Prostate gland (tissue), 2 donors: ENCODE measurements around the gene OTUD4. TPM values are rescaled to one million over a fixed set of nuclear protein-coding genes. Genes with fewer than 3 reads are reported as not detected.

Experiments used
- DNase-seq: peaks from one replicate; pipeline ENCODE4 v3.0.0-alpha.2; 2019; ENCODE audit warnings: low spot score
- H3K27ac ChIP-seq, 2 donors: fragments of 200-600 bp; sonication (generic); 2 replicates each; pipeline ENCODE4 v1.5.1; 2017 to 2019
- H3K27me3 ChIP-seq: fragments of 200-600 bp; sonication (generic); replicated peaks from 2 replicates; pipeline ENCODE4 v1.5.1; 2019; ENCODE audit not compliant: insufficient read depth
- H3K36me3 ChIP-seq, 2 donors: fragments of 200-600 bp; sonication (generic); 1 replicate in 1 of 2; 2 replicates in 1 of 2; pipeline versions ENCODE4 v1.5.1 to v1.8.1; 2017 to 2019
- H3K4me1 ChIP-seq: fragments of 200-600 bp; sonication (generic); replicated peaks from 2 replicates; pipeline ENCODE4 v1.5.1; 2019
- H3K4me3 ChIP-seq, 2 donors: fragments of 200-600 bp; sonication (generic); 2 replicates each; pipeline ENCODE4 v1.5.1; 2017 to 2019
- H3K9me3 ChIP-seq: fragments of 200-600 bp; sonication (generic); 2 replicates; pipeline ENCODE4 v1.5.1; 2017
- CTCF ChIP-seq, 4 experiments: fragments of 200-600 bp in 2 of 4; fragments of 450-650 bp in 2 of 4; sonication (generic) in 2 of 4; IDR thresholded peaks; 1 replicate in 3 of 4; 2 replicates in 1 of 4; pipeline ENCODE4 v1.5.1; 2016 to 2019; ENCODE audit warnings: antibody characterized with exemption in 4 of 4, mild to moderate bottlenecking in 2 of 4, moderate library complexity in 2 of 4
- POLR2A ChIP-seq: fragments of 450-650 bp; IDR thresholded peaks from one replicate; pipeline ENCODE4 v1.6.1; 2016; ENCODE audit warnings: antibody characterized with exemption, mild to moderate bottlenecking
- POLR2AphosphoS5 ChIP-seq: sonication (generic); formaldehyde crosslinking; IDR thresholded peaks from one replicate; pipeline ENCODE4 v1.6.1; 2017; ENCODE audit warnings: antibody characterized with exemption
- WGBS: methylation state at CpG from one replicate; pipeline ENCODE4 v1.1.5; 2018; 5-methylcytosine and 5-hydroxymethylcytosine counted together
- intact Hi-C: fragments of 100-400 bp; cut with DNase I; formaldehyde crosslinking; loops from one replicate; pipeline ENCODE4 v1.14.2; 2022
- total RNA-seq, 2 donors: library from RNA; depleted of rRNA; stranded (reverse); fragments of >200 nt; gene quantifications; one replicate each; pipeline ENCODE4 v1.1.0, GENCODE V29; 2016

OTUD4 gene
- total RNA-seq, 2 donors from 2014 or later, result 22.2 to 43.2 TPM

- Histone ChIP-seq H3K27ac (no peak overlapping the region), H3K4me1 (no peaks in the 10 kb centered on the region), H3K27me3 (no peaks in the 10 kb centered on the region), H3K4me3 (no peak overlapping the region), H3K36me3 (no peaks in the 10 kb centered on the region), H3K9me3 (no peaks in the 10 kb centered on the region)
- intact Hi-C loops, result no loop called here
- DNase-seq, result no peak
- 88% methylated on average over 4 of the region's 4 CpGs for WGBS
- TF ChIP-seq POLR2A, result no peak
- TF ChIP-seq CTCF (IDR thresholded peaks at IDR 0.05), result no peak
- no peak for TF ChIP-seq POLR2AphosphoS5
These were observed 20.0 kb upstream of the OTUD4 start for GRCh38 chr4:145200366-145200765.

DNA sequence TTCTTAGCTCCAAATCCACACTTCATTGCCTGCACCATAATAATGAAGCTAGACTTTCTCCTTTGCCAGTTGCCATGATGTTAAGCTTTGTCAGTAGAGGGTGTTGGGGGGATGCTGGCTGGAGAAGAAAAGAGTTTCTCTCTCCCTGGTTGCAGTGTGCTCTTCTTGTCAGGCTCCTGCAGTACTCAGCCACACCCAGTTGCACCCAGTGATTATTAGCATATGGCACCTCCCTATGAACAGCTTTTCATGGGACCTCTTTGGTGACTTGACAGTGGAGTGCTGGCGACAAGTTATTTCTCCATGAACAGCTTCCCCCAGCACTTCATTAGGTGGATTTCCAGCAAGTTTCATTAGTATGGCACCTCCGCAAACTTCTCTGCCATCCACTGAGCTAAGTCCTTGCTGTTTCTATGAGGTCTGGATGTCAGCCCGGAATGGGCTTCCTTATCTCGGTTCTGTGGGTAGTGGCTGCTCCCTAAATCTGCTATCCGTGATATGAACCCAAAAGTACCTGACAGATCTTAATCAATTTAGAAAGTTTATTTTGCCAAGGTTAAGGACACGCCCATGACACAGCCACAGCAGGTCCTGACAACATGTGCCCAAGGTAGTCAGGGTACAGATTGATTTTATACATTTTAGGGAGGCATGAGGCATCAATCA is 18.8 kb upstream of the OTUD4 start:
- 86% methylated on average over 6 of the region's 6 CpGs for WGBS

DNA sequence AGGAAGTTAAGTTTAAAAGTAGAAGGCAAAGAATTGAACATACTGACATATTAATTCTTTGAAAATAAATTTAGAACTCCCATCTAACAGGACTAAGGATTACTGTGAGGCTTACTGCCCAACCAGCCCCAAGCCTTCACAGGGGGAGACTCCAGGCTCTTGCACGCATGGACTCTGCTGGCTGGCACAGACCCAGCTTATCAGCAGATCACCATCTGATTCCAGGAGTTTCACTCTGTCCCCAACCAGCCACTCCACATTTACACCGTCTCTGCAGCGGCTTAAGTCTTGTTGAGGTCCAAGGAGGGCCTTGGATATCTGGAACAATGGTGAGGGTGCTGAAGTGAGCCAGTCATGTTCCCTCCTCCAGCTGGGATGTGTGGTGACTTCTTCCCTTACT is 16.4 kb upstream of the OTUD4 start:
- WGBS, result 10% methylated on average over 3 of the region's 3 CpGs
- no peak for DNase-seq
- Histone ChIP-seq H3K9me3 (no peaks in the 10 kb centered on the region), H3K4me3 (no peak overlapping the region), H3K27me3 (no peaks in the 10 kb centered on the region), H3K27ac (no peak overlapping the region), H3K36me3 (no peaks in the 10 kb centered on the region), H3K4me1 (no peaks in the 10 kb centered on the region)
- TF ChIP-seq POLR2AphosphoS5 (no peak), CTCF (IDR thresholded peaks at IDR 0.05) (no peak), POLR2A (no peak)
- intact Hi-C loops, result no loop called here

More for the DNA sequence above, 18.8 kb upstream of the OTUD4 start:
- Histone ChIP-seq H3K27me3 (no peaks in the 10 kb centered on the region), H3K36me3 (no peaks in the 10 kb centered on the region), H3K4me3 (no peak overlapping the region), H3K4me1 (no peaks in the 10 kb centered on the region), H3K27ac (no peak overlapping the region), H3K9me3 (no peaks in the 10 kb centered on the region)
- TF ChIP-seq POLR2A (no peak), POLR2AphosphoS5 (no peak), CTCF (IDR thresholded peaks at IDR 0.05) (no peak)
- intact Hi-C loops, result no loop called here
- DNase-seq, result no peak

- WGBS, result 70% methylated on average over 3 of the region's 3 CpGs
- Histone ChIP-seq H3K4me1 (no peaks in the 10 kb centered on the region), H3K27me3 (no peaks in the 10 kb centered on the region), H3K36me3 (no peaks in the 10 kb centered on the region), H3K9me3 (no peaks in the 10 kb centered on the region), H3K4me3 (no peak overlapping the region), H3K27ac (no peak overlapping the region)
- intact Hi-C loops, result no loop called here
- DNase-seq, result no peak
- TF ChIP-seq POLR2AphosphoS5 (no peak), CTCF (IDR thresholded peaks at IDR 0.05) (no peak), POLR2A (no peak)
These were observed 15.0 kb upstream of the OTUD4 start for GRCh38 chr4:145195167-145195952.
